HG03060 (cell line): ENCODE results near the gene MRGPRF.
"Not testable (repeated sequence)": the region's sequence is repeated elsewhere in the genome, so short reads cannot be mapped to it uniquely, and the experiment has no call there.

Experiments used
- ATAC-seq: cut with Tn5 transposase; IDR thresholded peaks from one replicate; pipeline ENCODE4 v1.9.1; 2021; ENCODE audit warnings: low read depth, moderate number of reproducible peaks; ENCODE audit not compliant: unreplicated experiment

MRGPRF gene

GRCh38 chr11:68992743-68993255 lies 20.2 kb downstream of the MRGPRF start:
- ATAC-seq: no peak

GRCh38 chr11:68990995-68991780 lies 21.9 kb downstream of the MRGPRF start:
- ATAC-seq: no peak

- no peak for ATAC-seq
These were observed 23.0 kb downstream of the MRGPRF start for GRCh38 chr11:68989936-68990606.

- ATAC-seq: no peak
These were observed 24.6 kb downstream of the MRGPRF start for GRCh38 chr11:68988491-68988890.

GRCh38 chr11:68987211-68987610 lies 25.8 kb downstream of the MRGPRF start:
- no peak for ATAC-seq

- ATAC-seq: no peak
These were observed 29.2 kb downstream of the MRGPRF start for GRCh38 chr11:68983801-68984200.

GRCh38 chr11:68982134-68982533 lies 30.9 kb downstream of the MRGPRF start:
- no peak for ATAC-seq

- ATAC-seq: no peak
These were observed 32.3 kb downstream of the MRGPRF start, which contains the start of gene MRGPRD for GRCh38 chr11:68980776-68981065. Gene MRGPRD (minus strand): TSS chr11:68980986. CDS start chr11:68980986, 0 bp downstream.

- no peak for ATAC-seq
These were observed 32.9 kb downstream of the MRGPRF start for GRCh38 chr11:68979931-68980775.

GRCh38 chr11:68978931-68979594 lies 34.0 kb downstream of the MRGPRF start:
- no peak for ATAC-seq

GRCh38 chr11:68978626-68978930 lies 34.5 kb downstream of the MRGPRF start:
- no peak for ATAC-seq

- ATAC-seq: no peak
These were observed 35.0 kb downstream of the MRGPRF start for GRCh38 chr11:68977781-68978625.

GRCh38 chr11:68976563-68976962 lies 36.5 kb downstream of the MRGPRF start:
- no peak for ATAC-seq

GRCh38 chr11:68976095-68976494 lies 37.0 kb downstream of the MRGPRF start:
- ATAC-seq: no peak

GRCh38 chr11:68974421-68975194 lies 38.4 kb downstream of the MRGPRF start:
- no peak for ATAC-seq

- not testable (repeated sequence) for ATAC-seq
These were observed 39.3 kb downstream of the MRGPRF start for GRCh38 chr11:68973706-68974105.

- ATAC-seq: no peak
These were observed 39.8 kb downstream of the MRGPRF start for GRCh38 chr11:68973219-68973618.

- no peak for ATAC-seq
These were observed 42.0 kb downstream of the MRGPRF start for GRCh38 chr11:68970921-68971636.
